Right atrium auricular region (tissue), 2 donors: Measurements from ENCODE around the gene CSNK1A1. TPM values are rescaled to one million over a fixed set of nuclear protein-coding genes. Genes with fewer than 3 reads are reported as not detected.
A peak's percentile ranks its signal among the peaks of the same experiment; 100 is the strongest.

Experiments
- DNase-seq: peaks from one replicate; pipeline ENCODE4 v3.0.0-alpha.2; 2019; ENCODE audit warnings: low spot score
- H3K27ac ChIP-seq, 2 donors: fragments of 200-600 bp; sonication (generic); 1 replicate in 1 of 2; 2 replicates in 1 of 2; pipeline ENCODE4 v1.5.1; 2016 to 2019
- H3K27me3 ChIP-seq, 2 donors: fragments of 200-600 bp; sonication (generic); one replicate each; pipeline versions ENCODE4 v1.5.1 to v1.6.0; 2017 to 2019
- H3K36me3 ChIP-seq: fragments of 200-600 bp; sonication (generic); one replicate; pipeline ENCODE4 v1.5.1; 2016
- H3K4me1 ChIP-seq, 2 donors: fragments of 200-600 bp; sonication (generic); one replicate each; pipeline versions ENCODE4 v1.5.1 to v1.6.0; 2017 to 2019
- H3K4me3 ChIP-seq, 2 donors: fragments of 200-600 bp; sonication (generic); 1 replicate in 1 of 2; 2 replicates in 1 of 2; pipeline ENCODE4 v1.5.1; 2017 to 2019; ENCODE audit warnings: mild to moderate bottlenecking in 1 of 2, moderate library complexity in 1 of 2
- H3K9me3 ChIP-seq, 2 donors: fragments of 200-600 bp; sonication (generic); one replicate each; pipeline ENCODE4 v1.5.1; 2019
- total RNA-seq, 2 donors: library from RNA; depleted of rRNA; stranded (reverse); fragments of >200 nt; gene quantifications; one replicate each; pipeline ENCODE4 v1.1.0, GENCODE V29; 2016
- TF ChIP-seq, protein P1 (sequence below), 2 donors: fragments of 200-600 bp; sonication (generic); IDR thresholded peaks; one replicate each; pipeline ENCODE4 v1.5.1; 2019; ENCODE audit warnings: antibody characterized with exemption in 2 of 2

CSNK1A1 gene
- total RNA-seq, 2 donors from 2014 or later: 171 to 192 TPM

DNA sequence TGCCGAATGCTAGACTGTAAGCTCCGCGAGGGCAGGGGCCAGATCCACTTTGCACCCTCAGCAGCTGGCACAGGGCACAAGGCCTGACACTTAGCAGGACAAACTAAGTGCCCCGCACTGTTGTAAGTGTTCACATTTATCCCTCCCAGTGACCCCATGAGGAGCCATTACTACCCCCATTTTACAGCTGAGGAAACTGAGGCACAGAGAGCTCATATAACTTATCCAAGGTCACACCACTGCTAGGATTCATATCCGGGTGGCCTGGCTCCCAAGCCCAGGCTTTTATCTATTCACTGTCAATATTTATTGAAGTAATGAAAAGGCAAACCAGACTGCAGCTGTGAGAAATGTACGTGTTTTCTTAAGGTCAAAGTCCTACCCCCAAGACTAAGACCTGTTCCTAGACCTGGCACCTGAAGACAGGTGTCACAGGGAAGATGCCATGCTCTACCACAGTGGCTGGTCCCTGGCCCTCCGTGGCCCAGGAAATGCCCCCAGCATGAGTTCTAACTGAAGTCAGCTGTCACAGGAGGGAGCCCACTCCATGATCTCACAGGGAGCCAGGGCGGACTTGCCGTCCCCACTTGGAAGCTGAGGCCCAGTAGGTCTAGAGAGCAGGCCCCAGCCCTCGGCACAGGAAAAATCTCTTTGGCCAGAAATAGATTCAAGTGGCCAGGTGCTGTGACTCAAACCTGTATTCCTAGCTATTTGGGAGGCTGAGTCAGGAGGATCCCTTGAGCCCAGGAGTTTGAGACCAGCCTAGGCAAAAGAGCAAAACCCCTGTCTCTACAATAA lies 97.4 kb downstream of the CSNK1A1 start:
- TF ChIP-seq, protein P1, sequence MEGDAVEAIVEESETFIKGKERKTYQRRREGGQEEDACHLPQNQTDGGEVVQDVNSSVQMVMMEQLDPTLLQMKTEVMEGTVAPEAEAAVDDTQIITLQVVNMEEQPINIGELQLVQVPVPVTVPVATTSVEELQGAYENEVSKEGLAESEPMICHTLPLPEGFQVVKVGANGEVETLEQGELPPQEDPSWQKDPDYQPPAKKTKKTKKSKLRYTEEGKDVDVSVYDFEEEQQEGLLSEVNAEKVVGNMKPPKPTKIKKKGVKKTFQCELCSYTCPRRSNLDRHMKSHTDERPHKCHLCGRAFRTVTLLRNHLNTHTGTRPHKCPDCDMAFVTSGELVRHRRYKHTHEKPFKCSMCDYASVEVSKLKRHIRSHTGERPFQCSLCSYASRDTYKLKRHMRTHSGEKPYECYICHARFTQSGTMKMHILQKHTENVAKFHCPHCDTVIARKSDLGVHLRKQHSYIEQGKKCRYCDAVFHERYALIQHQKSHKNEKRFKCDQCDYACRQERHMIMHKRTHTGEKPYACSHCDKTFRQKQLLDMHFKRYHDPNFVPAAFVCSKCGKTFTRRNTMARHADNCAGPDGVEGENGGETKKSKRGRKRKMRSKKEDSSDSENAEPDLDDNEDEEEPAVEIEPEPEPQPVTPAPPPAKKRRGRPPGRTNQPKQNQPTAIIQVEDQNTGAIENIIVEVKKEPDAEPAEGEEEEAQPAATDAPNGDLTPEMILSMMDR (IDR thresholded peaks at IDR 0.05): no peak
- H3K27me3 ChIP-seq: no peaks in the 10 kb centered on the region
- peaks cover 0 to 91% of the 10 kb centered on the region in 2 donors for H3K4me1 ChIP-seq
- H3K9me3 ChIP-seq: no peaks in the 10 kb centered on the region
- H3K27ac ChIP-seq: peak overlapping the region; percentile 87 to 89
- H3K36me3 ChIP-seq: no peaks in the 10 kb centered on the region
- no peak overlapping the region for H3K4me3 ChIP-seq
- no peak for DNase-seq

GRCh38 chr5:149452665-149453617 lies 98.3 kb downstream of the CSNK1A1 start:
- H3K4me3 ChIP-seq: no peak overlapping the region
- TF ChIP-seq, protein P1 (IDR thresholded peaks at IDR 0.05): peak in 1 of 2 donors; percentile 28
- H3K4me1 ChIP-seq: peaks cover 0 to 91% of the 10 kb centered on the region in 2 donors
- peak overlapping the region; percentile 87 to 89 for H3K27ac ChIP-seq
- no peaks in the 10 kb centered on the region for H3K36me3 ChIP-seq
- no peaks in the 10 kb centered on the region for H3K9me3 ChIP-seq
- peak; percentile 95 for DNase-seq
- no peaks in the 10 kb centered on the region for H3K27me3 ChIP-seq

DNA sequence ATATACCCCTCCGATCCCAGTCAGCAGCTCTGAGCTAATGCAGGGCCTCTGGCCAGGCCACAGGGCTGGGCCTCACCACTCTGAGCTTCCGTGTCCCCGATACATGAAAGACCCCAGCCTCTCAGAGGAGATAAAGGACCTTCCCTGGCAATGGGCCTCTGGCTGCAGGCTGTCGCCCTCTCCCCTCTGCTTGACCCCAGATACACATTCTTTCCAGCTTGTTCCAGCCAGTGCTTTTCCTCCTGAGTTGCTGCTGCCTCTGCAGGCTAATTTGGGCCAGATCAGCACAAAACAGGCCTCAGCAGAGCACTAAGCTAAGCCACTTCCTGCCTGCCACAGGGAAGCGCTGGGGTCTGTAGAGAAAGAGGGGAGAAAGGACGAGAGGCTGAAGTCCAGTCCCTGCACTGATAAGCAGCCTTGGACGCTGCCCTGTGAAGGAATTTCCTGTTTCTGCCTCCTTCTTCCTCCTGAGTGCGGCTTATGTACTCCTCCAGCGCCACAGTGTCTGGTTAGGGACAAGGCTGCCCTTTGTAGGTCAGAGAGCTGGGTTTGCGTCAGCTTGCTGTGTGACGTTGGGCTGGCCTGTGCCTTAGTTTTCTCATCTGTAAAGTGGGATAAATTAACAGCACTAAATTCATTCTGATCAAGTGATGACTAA lies 99.1 kb downstream of the CSNK1A1 start:
- H3K27me3 ChIP-seq: no peaks in the 10 kb centered on the region
- peaks cover 0 to 89% of the 10 kb centered on the region in 2 donors for H3K4me1 ChIP-seq
- peak overlapping the region; percentile 87 to 89 for H3K27ac ChIP-seq
- TF ChIP-seq, protein P1 (IDR thresholded peaks at IDR 0.05): no peak
- no peaks in the 10 kb centered on the region for H3K9me3 ChIP-seq
- peak; percentile 91 for DNase-seq
- H3K36me3 ChIP-seq: no peaks in the 10 kb centered on the region
- H3K4me3 ChIP-seq: no peak overlapping the region

DNA sequence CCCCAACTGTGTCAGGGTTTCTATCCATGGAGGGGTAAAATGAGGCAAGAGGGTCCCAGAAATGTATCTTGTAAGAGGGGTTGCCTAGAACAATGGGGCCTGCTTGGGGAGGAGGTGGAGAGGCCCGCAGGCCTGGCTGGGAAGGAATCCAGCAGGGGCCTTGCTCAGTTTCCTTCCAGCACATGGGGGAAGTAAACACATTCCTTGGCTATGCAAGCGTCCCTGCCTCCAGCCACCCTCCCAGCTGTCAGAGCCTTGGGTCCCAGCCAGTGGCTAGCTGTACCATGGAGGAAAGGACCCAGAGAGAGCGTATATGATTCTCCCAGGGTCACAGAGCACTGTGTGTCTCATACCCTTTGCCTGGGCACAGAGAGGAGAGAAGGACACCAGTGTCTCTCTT lies 101.0 kb downstream of the CSNK1A1 start:
- no peaks in the 10 kb centered on the region for H3K36me3 ChIP-seq
- TF ChIP-seq, protein P1 (IDR thresholded peaks at IDR 0.05): no peak
- peak; percentile 84 for DNase-seq
- no peaks in the 10 kb centered on the region for H3K9me3 ChIP-seq
- no peak overlapping the region for H3K4me3 ChIP-seq
- no peaks in the 10 kb centered on the region for H3K27me3 ChIP-seq
- H3K4me1 ChIP-seq: peaks cover 0 to 88% of the 10 kb centered on the region in 2 donors
- H3K27ac ChIP-seq: peak overlapping the region; percentile 87 to 89

DNA sequence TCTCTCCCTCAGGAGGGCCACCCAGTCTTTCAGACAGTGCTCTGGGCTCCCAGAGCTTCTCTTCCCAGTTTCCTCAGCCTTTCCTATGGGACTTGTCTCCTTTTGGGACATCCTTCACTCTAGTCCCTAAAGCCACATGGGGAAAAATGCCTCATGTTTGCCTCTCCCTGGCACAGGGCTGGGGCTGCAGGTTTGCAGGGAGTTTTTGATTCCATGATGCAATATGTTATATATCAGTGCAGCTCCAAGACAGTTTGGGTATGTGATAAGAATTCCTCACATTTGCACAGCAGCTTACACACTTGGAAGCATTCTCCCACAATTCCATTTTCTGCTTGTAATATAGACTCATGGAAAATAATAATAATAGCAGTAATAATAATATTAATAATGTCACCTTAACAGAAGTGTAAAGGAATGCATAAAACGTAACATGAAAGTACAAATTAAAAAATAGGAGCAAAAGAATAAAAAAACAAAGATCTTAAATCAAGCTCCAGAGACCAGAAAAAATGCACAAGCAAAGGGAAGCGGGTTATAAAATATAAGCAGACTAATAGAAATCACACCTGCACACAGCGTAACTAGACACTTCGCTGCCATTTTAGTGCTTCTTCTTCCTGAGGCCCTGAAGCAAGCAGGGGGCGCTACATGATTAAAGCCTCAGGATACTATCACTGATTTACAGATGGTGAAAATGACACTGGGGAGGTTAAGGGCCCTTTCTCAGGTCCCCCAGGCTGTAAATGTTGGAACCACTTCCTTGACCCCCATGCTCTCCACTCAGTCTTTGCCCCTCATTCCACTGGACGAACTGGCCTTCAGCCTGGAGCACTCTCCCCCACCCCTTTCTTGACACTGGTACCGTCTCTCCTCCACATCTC lies 102.2 kb downstream of the CSNK1A1 start:
- peak overlapping the region; percentile 87 to 89 for H3K27ac ChIP-seq
- no peaks in the 10 kb centered on the region for H3K36me3 ChIP-seq
- no peaks in the 10 kb centered on the region for H3K27me3 ChIP-seq
- TF ChIP-seq, protein P1 (IDR thresholded peaks at IDR 0.05): peak in 1 of 2 donors; percentile 59
- no peak overlapping the region for H3K4me3 ChIP-seq
- no peaks in the 10 kb centered on the region for H3K9me3 ChIP-seq
- peaks cover 0 to 84% of the 10 kb centered on the region in 2 donors for H3K4me1 ChIP-seq
- no peak for DNase-seq
